Left ventricle myocardium inferior (tissue), 1 donor: ENCODE measurements around the gene KLHL29. TPM values are rescaled to one million over a fixed set of nuclear protein-coding genes. Genes with fewer than 3 reads are reported as not detected.

Experiments
- DNase-seq: peaks from one replicate; pipeline ENCODE4 v3.0.0-alpha.2; 2020
- H3K27ac ChIP-seq: fragments of 200-600 bp; replicated peaks from 2 replicates; pipeline ENCODE4 v1.8.0; 2021
- H3K27me3 ChIP-seq: fragments of 200-600 bp; 2 replicates; pipeline ENCODE4 v1.8.0; 2021; ENCODE audit warnings: low read depth
- H3K36me3 ChIP-seq: fragments of 200-600 bp; 2 replicates; pipeline ENCODE4 v1.8.0; 2021
- H3K4me1 ChIP-seq: fragments of 200-600 bp; 2 replicates; pipeline ENCODE4 v1.8.0; 2021
- H3K4me3 ChIP-seq: fragments of 200-600 bp; 2 replicates; pipeline ENCODE4 v1.8.0; 2021; ENCODE audit warnings: mild to moderate bottlenecking, moderate library complexity
- H3K9me3 ChIP-seq: fragments of 200-600 bp; replicated peaks from 2 replicates; pipeline ENCODE4 v1.8.0; 2021
- intact Hi-C: fragments of 100-400 bp; cut with micrococcal nuclease; formaldehyde crosslinking; loops from one replicate; pipeline ENCODE4 v1.11.0; 2022
- long read RNA-seq: library from polyadenylated mRNA; unstranded; transcript quantifications from one replicate; pipeline ENCODE4 v2.0.0, GENCODE V29; 2021
- total RNA-seq: library from RNA; stranded (reverse); fragmentation: NEBNext Ultra II Directional; extraction: Animal tissue kit (Norgen Biotek cat#: 25700); gene quantifications from one replicate; pipeline ENCODE4 v1.2.1, GENCODE V29; 2021
- TF ChIP-seq, protein P1 (sequence below): fragments of 200-600 bp; IDR thresholded peaks from 2 replicates; pipeline ENCODE4 v1.8.0; 2021; ENCODE audit warnings: antibody characterized with exemption, mild to moderate bottlenecking, borderline replicate concordance
- donor health status: DM: no; HTN: yes; CAD: no; lungs with severe emphysema.

Gene KLHL29
- 1.1 TPM for total RNA-seq
- long read RNA-seq, full-length matches to known transcripts: 2 of 4 reads
- long read RNA-seq, partial matches to known transcripts: 2 of 4 reads
- long read RNA-seq, other reads (novel, unspliced or antisense): 0 of 4 reads

DNA sequence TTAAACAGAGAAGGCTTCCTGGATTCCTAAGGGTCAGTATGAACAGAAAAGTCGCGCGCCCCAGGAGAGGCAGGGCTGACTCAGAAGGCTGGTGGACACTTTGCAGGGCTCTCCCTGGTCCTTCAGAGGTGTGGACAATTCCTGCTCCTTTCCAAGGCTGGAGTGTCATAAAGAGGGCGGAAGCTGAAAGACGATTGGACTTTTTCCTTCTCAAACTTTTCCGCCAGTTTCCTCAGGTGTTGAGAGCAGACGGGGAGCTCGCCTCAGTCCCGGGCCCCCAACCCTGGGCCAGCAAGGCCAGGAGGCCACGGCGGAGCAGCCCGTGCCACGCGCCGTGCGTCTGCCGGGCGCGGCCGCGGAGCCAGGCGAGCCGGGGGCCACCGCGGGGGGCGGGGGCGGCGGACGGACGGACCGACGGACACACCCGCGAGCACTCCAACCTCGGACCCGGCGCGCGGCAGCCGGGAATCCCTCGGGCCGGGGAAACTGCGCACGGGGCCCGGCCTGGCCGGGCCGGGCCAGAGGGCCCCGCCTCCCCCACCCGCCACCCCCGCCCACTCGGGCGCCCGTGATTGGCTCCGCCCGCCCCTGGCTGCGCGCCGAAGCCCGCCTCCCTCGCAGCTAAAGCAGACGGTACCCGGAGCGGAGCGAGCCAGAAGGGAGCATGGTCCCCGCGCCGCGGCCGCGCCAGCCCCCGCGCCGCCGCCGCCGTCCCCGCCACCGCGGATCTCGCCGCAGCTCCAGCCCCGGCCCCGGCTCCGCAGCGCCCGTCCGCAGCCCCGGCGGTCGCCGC is at the start of gene KLHL29:
TSS of gene KLHL29 (plus strand) at position 629 of the 793 bp plus-strand sequence. CDS start 177,018 bp downstream, outside the sequence.
- intact Hi-C loops: no loop called here
- Histone ChIP-seq H3K4me3 (peak within 1 kb of the TSS; percentile 75), H3K36me3 (no peaks in the 10 kb centered on the region), H3K4me1 (peaks cover 27% of the 10 kb centered on the region), H3K27me3 (peaks cover 87% of the 10 kb centered on the region), H3K27ac (peak within 1 kb of the TSS; percentile 64), H3K9me3 (no peaks in the 10 kb centered on the region)
- peak; percentile 87 for DNase-seq
- TF ChIP-seq, protein P1, sequence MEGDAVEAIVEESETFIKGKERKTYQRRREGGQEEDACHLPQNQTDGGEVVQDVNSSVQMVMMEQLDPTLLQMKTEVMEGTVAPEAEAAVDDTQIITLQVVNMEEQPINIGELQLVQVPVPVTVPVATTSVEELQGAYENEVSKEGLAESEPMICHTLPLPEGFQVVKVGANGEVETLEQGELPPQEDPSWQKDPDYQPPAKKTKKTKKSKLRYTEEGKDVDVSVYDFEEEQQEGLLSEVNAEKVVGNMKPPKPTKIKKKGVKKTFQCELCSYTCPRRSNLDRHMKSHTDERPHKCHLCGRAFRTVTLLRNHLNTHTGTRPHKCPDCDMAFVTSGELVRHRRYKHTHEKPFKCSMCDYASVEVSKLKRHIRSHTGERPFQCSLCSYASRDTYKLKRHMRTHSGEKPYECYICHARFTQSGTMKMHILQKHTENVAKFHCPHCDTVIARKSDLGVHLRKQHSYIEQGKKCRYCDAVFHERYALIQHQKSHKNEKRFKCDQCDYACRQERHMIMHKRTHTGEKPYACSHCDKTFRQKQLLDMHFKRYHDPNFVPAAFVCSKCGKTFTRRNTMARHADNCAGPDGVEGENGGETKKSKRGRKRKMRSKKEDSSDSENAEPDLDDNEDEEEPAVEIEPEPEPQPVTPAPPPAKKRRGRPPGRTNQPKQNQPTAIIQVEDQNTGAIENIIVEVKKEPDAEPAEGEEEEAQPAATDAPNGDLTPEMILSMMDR: no peak

DNA sequence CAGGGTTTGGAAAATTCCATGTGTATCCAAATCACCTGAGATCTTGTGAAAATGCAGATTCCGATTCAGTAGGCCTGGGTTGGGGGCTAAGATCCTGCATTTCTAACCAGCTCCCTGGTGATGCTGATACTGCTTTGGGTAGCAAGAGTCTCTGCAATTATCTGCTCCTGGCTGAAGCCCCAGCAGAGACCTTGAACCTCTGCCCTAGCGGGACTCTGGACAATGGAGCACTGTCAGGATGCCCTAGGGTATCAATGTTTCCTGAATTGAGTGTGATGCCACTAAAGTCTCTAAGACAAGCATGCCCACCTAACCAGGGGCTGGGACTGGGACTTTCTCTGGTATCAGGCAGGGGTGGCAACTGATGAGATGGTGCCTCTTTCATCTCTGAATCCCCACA is 49.4 kb upstream of the KLHL29 start:
- no peak for DNase-seq
- peaks cover 35% of the 10 kb centered on the region for H3K27me3 ChIP-seq
- TF ChIP-seq, protein P1: no peak
- no peaks in the 10 kb centered on the region for H3K36me3 ChIP-seq
- H3K4me1 ChIP-seq: peaks cover 3% of the 10 kb centered on the region
- no peak overlapping the region for H3K4me3 ChIP-seq
- peaks cover 3% of the 10 kb centered on the region for H3K9me3 ChIP-seq
- intact Hi-C loops: no loop called here
- H3K27ac ChIP-seq: no peak overlapping the region

DNA sequence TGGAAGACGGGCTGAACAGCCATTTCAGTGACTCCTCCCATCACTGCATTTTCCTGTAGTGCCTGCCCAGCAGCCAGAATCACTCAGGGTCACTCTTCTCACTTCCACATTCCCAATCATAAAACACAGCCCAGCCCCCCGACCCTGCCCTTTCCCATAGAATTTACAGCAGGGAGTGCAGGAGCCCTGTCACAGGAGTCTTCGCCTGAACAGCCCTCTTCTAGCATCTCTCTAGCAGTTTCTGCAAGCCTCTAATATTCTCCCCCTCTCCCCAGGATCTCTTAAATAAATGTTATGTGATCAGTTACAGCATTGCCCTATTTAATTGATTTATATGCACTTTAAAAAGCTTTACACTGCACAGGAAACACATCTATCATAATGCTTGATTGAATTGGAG is 42.9 kb upstream of the KLHL29 start:
- peaks cover 32% of the 10 kb centered on the region for H3K27me3 ChIP-seq
- no peaks in the 10 kb centered on the region for H3K4me1 ChIP-seq
- intact Hi-C loops: no loop called here
- no peaks in the 10 kb centered on the region for H3K36me3 ChIP-seq
- H3K27ac ChIP-seq: no peak overlapping the region
- TF ChIP-seq, protein P1: no peak
- no peak overlapping the region for H3K4me3 ChIP-seq
- no peak for DNase-seq
- H3K9me3 ChIP-seq: peaks cover 18% of the 10 kb centered on the region

DNA sequence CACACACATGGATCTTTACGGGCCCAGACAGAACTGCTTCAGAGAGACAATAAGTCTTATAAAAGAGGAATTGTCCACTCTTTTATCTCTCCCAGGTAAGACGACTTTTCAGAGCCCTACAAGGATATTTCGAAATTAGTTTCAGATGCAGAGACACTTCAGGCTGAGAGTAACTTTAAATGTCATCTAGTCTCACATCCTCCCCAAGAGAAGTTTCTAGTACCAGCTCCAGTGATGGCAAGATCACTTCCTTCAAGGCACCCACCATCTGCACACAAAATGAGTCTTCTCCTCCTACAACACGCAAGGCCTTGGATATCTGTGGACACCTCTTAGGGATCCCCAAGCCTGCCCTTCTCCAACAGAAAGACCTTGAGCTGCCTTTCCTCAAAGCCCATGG is 39.0 kb upstream of the KLHL29 start:
- Histone ChIP-seq H3K4me3 (no peak overlapping the region), H3K9me3 (peaks cover 10% of the 10 kb centered on the region), H3K4me1 (peaks cover 3% of the 10 kb centered on the region), H3K27ac (no peak overlapping the region), H3K27me3 (peaks cover 39% of the 10 kb centered on the region), H3K36me3 (no peaks in the 10 kb centered on the region)
- TF ChIP-seq, protein P1: no peak
- no peak for DNase-seq
- intact Hi-C loops: no loop called here

DNA sequence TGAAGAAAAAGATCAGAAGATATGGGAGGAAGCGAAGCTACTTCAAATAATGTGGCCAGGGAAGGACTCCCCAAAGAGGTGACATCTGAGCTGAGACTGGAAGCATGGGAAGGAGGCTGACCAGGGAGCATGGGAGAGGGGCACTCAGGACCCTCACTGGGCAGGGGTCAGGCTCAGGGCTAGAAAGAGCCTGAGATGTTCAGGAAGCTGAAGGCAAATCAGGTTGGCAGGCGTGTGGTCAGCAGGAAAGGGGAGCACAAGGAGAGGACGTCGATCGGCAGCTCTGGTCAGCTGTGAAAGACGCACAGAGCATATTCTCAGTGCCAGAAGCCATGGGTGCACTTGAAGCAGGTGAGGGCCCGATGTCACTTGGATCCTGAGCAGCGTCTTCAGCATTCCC is 38.2 kb upstream of the KLHL29 start:
- peaks cover 40% of the 10 kb centered on the region for H3K27me3 ChIP-seq
- DNase-seq: no peak
- no peak overlapping the region for H3K27ac ChIP-seq
- H3K36me3 ChIP-seq: no peaks in the 10 kb centered on the region
- intact Hi-C loops: no loop called here
- TF ChIP-seq, protein P1: no peak
- no peak overlapping the region for H3K4me3 ChIP-seq
- peaks cover 2% of the 10 kb centered on the region for H3K9me3 ChIP-seq
- peaks cover 9% of the 10 kb centered on the region for H3K4me1 ChIP-seq
